ENCODE measurements around the gene PTPRG. TPM values are rescaled to one million over a fixed set of nuclear protein-coding genes. Genes with fewer than 3 reads are reported as not detected.
A peak's percentile ranks its signal among the peaks of the same experiment; 100 is the strongest.

Gene PTPRG
- total RNA-seq, 4 donors from 2014 or later: 8.4 to 37.3 (median 14.9) TPM

DNA sequence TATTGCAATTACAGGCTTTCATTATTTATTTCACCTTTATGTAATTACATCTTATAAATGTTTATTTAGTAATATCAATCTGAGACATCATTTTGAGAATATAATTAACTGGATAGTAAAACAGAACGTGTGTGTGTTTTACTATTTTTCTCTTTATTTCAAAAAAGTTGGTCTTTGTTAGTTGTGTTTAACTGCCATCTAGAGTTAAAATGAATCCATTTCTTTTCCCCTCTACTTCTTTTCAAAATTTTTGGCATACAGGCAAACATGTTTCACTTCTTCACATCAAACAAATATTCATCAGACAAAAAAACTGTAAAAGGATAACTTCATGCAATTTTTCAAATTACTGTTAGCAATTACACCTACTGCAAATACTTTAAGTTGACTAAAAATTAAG, 750.8 kb downstream of the PTPRG start:
- TF ChIP-seq, protein P1, sequence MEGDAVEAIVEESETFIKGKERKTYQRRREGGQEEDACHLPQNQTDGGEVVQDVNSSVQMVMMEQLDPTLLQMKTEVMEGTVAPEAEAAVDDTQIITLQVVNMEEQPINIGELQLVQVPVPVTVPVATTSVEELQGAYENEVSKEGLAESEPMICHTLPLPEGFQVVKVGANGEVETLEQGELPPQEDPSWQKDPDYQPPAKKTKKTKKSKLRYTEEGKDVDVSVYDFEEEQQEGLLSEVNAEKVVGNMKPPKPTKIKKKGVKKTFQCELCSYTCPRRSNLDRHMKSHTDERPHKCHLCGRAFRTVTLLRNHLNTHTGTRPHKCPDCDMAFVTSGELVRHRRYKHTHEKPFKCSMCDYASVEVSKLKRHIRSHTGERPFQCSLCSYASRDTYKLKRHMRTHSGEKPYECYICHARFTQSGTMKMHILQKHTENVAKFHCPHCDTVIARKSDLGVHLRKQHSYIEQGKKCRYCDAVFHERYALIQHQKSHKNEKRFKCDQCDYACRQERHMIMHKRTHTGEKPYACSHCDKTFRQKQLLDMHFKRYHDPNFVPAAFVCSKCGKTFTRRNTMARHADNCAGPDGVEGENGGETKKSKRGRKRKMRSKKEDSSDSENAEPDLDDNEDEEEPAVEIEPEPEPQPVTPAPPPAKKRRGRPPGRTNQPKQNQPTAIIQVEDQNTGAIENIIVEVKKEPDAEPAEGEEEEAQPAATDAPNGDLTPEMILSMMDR (IDR thresholded peaks at IDR 0.05): no peak
- no peak for TF ChIP-seq POLR2A (IDR thresholded peaks at IDR 0.05)
- WGBS, 2 donors: 26 to 47% methylated on average over 1 of the region's 1 CpG
- intact Hi-C loops (cut with DNase I; ENCODE audit: low total_unique reads): no loop called here
- no peak overlapping the region for H3K4me3 ChIP-seq (ENCODE audit: low read depth, poor library complexity, severe bottlenecking)
- DNase-seq (ENCODE audit: low spot score in 2 of 2): no peak

GRCh38 chr3:62316525-62316924, 755.2 kb downstream of the PTPRG start:
- no peak for DNase-seq (ENCODE audit: low spot score in 2 of 2)
- intact Hi-C loops (cut with DNase I; ENCODE audit: low total_unique reads): no loop called here
- no peak for TF ChIP-seq POLR2A (IDR thresholded peaks at IDR 0.05)
- TF ChIP-seq, protein P1 (IDR thresholded peaks at IDR 0.05): no peak
- no peak overlapping the region for H3K4me3 ChIP-seq (ENCODE audit: low read depth, poor library complexity, severe bottlenecking)
- 93% methylated on average over 1 of the region's 1 CpG for WGBS, 2 donors

DNA sequence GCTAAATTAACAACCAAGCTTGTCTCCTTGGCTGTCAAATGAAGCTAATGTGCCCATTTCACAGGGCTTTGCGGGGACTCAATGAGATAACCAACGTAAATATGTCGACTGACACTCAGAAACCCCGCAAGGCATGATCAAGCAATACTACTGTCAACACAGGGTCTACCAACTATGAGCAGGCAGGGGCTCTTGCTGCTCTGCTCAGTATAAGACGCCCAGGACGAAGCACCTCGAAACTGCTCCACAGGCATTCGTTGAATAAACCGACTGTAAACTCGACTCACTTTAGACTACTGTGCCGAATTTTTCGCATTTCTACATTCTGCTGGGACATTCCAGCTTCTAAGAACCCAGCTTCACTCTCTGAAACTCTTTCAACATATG, 757.0 kb downstream of the PTPRG start:
- TF ChIP-seq POLR2A (IDR thresholded peaks at IDR 0.05): no peak
- TF ChIP-seq, protein P1 (IDR thresholded peaks at IDR 0.05): no peak
- DNase-seq (ENCODE audit: low spot score in 2 of 2): no peak
- 28 to 44% methylated on average over 12 of the region's 12 CpGs for WGBS, 2 donors
- H3K4me3 ChIP-seq (ENCODE audit: low read depth, poor library complexity, severe bottlenecking): peak overlapping the region; percentile 42
- intact Hi-C loops (cut with DNase I; ENCODE audit: low total_unique reads): no loop called here

DNA sequence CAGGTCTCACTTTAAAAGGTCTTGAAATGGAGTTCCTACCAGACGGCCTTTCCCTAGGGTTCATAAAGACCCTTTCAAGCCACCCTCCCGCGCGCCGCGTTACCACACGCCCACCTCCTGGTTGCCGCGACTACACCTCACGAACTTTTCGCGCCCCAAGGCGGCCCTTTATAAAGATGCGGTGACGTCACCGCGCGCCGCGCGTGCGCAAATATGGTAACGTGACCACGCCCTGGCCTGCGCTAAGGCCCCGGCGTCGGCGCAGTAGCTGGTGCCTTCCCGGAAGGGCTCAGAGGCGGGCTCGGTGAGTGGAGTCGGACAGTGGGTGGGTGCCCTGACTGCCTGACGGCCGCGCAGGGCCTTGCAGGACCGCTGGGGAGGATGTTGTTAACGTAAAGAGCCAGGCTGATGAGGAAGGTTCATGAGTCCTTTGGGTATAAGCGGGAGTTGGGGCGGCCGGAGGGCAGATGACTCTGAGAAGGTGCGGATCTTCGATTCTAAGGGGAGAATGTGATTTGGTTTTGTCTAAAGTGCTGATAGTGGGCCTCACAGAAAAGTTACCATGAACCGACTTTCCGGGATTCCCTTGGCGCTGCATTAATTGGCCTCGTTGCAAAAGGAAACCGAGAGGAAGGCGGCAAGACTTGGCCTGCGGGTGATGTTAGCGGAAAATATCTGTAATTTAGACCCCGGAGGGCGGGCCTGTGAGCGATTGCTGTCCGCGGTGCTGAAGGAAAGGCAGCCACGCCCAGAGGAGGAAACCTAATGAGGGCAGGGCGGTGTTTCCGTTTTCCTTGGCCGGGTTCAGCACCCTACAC, 757.6 kb downstream of the PTPRG start:
- TF ChIP-seq, protein P1 (IDR thresholded peaks at IDR 0.05): no peak
- TF ChIP-seq POLR2A (IDR thresholded peaks at IDR 0.05): no peak
- H3K4me3 ChIP-seq (ENCODE audit: low read depth, poor library complexity, severe bottlenecking): peak overlapping the region; percentile 42
- peak; percentile 76 to 95 for DNase-seq (ENCODE audit: low spot score in 2 of 2)
- intact Hi-C loops (cut with DNase I; ENCODE audit: low total_unique reads): no loop called here
- 2% methylated on average over 45 to 46 of the region's 60 CpGs for WGBS, 2 donors

- intact Hi-C loops (cut with DNase I; ENCODE audit: low total_unique reads): no loop called here
- TF ChIP-seq, protein P1 (IDR thresholded peaks at IDR 0.05): no peak
- no peak for TF ChIP-seq POLR2A (IDR thresholded peaks at IDR 0.05)
- WGBS, 2 donors: 56 to 59% methylated on average over 7 of the region's 7 CpGs
- no peak for DNase-seq (ENCODE audit: low spot score in 2 of 2)
- H3K4me3 ChIP-seq (ENCODE audit: low read depth, poor library complexity, severe bottlenecking): no peak overlapping the region
Observed at GRCh38 chr3:62319570-62320243, 758.3 kb downstream of the PTPRG start.
